ENCODE results near the gene FBXL15.
"Not testable (repeated sequence)": the region's sequence is repeated elsewhere in the genome, so short reads cannot be mapped to it uniquely, and the experiment has no call there.

The FBXL15 gene

GRCh38 chr10:102432162-102432950 lies 11.7 kb downstream of the FBXL15 start, which contains the start of gene CUEDC2:
CUEDC2 (minus strand) TSS chr10:102432574; CDS start chr10:102425188, 7,386 bp downstream.
- peak; percentile 98 for DNase-seq

GRCh38 chr10:102433619-102434046 lies 13.0 kb downstream of the FBXL15 start:
- no peak for DNase-seq

GRCh38 chr10:102434394-102435132 lies 13.9 kb downstream of the FBXL15 start:
- no peak for DNase-seq

GRCh38 chr10:102435133-102435497 lies 14.5 kb downstream of the FBXL15 start:
- DNase-seq, result no peak

GRCh38 chr10:102435529-102436233 lies 15.0 kb downstream of the FBXL15 start:
- peak; percentile 82 for DNase-seq

- DNase-seq, result no peak
Observed at GRCh38 chr10:102436312-102436711, 15.7 kb downstream of the FBXL15 start.

GRCh38 chr10:102437515-102437914 lies 16.9 kb downstream of the FBXL15 start:
- DNase-seq, result no peak

- no peak for DNase-seq
Observed at GRCh38 chr10:102438374-102438773, 17.7 kb downstream of the FBXL15 start.

- no peak for DNase-seq
Observed at GRCh38 chr10:102444851-102445250, 24.2 kb downstream of the FBXL15 start.

- DNase-seq, result peak; percentile 92
Observed at GRCh38 chr10:102449321-102450123, 28.9 kb downstream of the FBXL15 start.

- DNase-seq, result no peak
Observed at GRCh38 chr10:102450124-102450373, 29.4 kb downstream of the FBXL15 start.

GRCh38 chr10:102450374-102451104 lies 29.9 kb downstream of the FBXL15 start:
- peak; percentile 95 for DNase-seq

GRCh38 chr10:102451105-102451969 lies 30.7 kb downstream of the FBXL15 start, which contains the start of gene C10orf95:
C10orf95 (minus strand) TSS chr10:102451543; CDS start chr10:102451093, 450 bp downstream.
- DNase-seq, result peak; percentile 13

- peak; percentile 91 for DNase-seq
Observed at GRCh38 chr10:102452672-102453340, 32.2 kb downstream of the FBXL15 start.

GRCh38 chr10:102453502-102453901 lies 32.9 kb downstream of the FBXL15 start:
- DNase-seq, result no peak

GRCh38 chr10:102454662-102455487 lies 34.2 kb downstream of the FBXL15 start:
- DNase-seq, result not testable (repeated sequence)

- no peak for DNase-seq
Observed at GRCh38 chr10:102455893-102456471, 35.3 kb downstream of the FBXL15 start.

- no peak for DNase-seq
Observed at GRCh38 chr10:102457591-102458150, 37.0 kb downstream of the FBXL15 start.

- no peak for DNase-seq
Observed at GRCh38 chr10:102458656-102459055, 38.0 kb downstream of the FBXL15 start.
